ENCODE results near the gene KCNG1.

The KCNG1 gene

DNA sequence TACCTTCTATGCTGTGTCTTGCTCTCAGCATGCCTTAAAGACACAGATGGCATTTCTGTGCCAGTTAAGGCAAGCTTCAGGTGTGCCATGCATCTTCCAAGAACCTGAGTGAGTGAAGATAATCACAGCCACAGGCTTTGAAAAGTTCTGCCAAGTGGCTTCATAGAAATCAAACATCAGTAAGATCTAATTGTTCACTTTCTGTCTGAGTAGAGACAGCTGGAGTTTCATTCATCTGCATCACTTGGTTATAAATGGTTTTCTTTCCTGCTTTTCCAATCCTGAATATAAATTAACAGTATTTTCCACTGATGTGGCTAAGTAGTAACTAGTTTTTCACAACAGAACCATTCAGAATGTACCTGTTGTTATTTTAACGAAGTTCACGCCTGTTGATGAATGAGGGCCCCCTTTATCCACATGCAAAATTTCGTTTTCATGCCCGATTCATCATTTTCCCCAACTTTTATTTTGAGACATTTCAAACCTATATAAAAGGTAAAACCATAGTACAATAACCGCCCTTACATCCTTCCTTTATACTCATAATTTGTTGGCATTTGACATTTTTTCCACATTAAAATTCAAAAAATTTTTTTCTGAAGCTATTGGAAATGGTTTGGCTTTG is 38.6 kb upstream of the KCNG1 start:
- DNase-seq (ENCODE audit: low read depth): no peak
- TF ChIP-seq, protein P1, sequence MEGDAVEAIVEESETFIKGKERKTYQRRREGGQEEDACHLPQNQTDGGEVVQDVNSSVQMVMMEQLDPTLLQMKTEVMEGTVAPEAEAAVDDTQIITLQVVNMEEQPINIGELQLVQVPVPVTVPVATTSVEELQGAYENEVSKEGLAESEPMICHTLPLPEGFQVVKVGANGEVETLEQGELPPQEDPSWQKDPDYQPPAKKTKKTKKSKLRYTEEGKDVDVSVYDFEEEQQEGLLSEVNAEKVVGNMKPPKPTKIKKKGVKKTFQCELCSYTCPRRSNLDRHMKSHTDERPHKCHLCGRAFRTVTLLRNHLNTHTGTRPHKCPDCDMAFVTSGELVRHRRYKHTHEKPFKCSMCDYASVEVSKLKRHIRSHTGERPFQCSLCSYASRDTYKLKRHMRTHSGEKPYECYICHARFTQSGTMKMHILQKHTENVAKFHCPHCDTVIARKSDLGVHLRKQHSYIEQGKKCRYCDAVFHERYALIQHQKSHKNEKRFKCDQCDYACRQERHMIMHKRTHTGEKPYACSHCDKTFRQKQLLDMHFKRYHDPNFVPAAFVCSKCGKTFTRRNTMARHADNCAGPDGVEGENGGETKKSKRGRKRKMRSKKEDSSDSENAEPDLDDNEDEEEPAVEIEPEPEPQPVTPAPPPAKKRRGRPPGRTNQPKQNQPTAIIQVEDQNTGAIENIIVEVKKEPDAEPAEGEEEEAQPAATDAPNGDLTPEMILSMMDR (IDR thresholded peaks at IDR 0.05; ENCODE audit: low read depth, low read length, missing control alignments): no peak
- H3K4me3 ChIP-seq (ENCODE audit: low read depth, low read length): no peak overlapping the region

DNA sequence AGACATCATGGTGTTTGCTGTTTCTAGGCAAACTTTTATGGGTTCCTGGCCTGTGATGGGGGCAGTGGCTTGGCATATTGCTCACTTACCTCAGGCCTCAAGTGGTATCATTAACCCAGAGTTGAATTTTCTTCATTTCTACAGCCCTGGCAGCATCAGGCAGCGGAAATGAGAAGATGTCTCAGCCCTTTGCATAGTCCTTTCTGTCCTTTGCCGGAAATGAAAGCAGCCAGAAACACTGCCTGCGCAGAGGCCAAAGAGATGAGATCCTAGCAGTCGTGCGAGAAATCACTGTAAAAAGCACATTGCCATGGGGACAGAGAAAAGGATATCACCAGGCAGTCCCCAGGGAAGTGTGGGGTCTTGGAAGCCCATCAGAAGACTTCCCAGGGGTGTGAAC is 37.4 kb upstream of the KCNG1 start:
- DNase-seq (ENCODE audit: low read depth): no peak
- TF ChIP-seq, protein P1 (IDR thresholded peaks at IDR 0.05; ENCODE audit: low read depth, low read length, missing control alignments): no peak
- no peak overlapping the region for H3K4me3 ChIP-seq (ENCODE audit: low read depth, low read length)

DNA sequence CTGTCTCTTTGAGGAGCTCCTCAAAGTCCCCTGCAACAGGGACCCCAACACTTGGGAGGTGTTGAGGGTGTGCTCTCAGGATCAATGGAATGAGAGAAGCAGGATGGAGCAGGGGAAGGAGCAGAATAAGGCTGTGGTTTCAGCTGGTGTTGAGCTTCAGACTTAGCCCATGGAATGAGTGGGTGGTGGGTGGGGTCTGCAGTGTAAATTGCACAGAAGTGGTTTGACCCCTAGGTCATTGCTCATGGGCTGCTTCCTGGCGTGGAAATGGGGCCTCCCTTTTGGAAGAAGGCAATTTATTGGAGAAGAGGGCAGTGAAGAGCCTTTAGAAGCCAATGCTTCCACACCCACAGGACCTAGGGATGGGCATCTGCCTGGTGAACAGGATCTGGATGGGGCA is 37.0 kb upstream of the KCNG1 start:
- H3K4me3 ChIP-seq (ENCODE audit: low read depth, low read length): no peak overlapping the region
- no peak for DNase-seq (ENCODE audit: low read depth)
- TF ChIP-seq, protein P1 (IDR thresholded peaks at IDR 0.05; ENCODE audit: low read depth, low read length, missing control alignments): no peak

DNA sequence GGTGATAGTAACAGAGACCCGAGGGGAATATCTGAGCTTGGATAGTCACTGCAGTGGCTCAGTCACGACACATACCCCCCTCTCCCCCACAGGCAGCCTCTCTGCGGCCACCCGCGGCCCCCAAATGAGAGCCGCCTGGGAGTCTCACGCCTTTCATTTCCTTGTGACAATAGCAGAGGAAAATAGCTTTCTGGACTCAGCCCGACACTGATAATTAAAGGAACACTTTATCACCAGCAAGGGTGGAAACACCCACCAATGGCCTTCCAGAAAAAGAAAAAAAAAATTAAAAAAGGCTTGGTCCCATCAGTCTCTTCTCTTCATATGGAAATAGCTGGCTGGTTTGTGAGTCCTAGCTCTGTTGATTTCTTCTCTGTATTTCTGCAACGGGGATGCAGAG is 35.1 kb upstream of the KCNG1 start:
- H3K4me3 ChIP-seq (ENCODE audit: low read depth, low read length): no peak overlapping the region
- DNase-seq (ENCODE audit: low read depth): no peak
- TF ChIP-seq, protein P1 (IDR thresholded peaks at IDR 0.05; ENCODE audit: low read depth, low read length, missing control alignments): no peak

DNA sequence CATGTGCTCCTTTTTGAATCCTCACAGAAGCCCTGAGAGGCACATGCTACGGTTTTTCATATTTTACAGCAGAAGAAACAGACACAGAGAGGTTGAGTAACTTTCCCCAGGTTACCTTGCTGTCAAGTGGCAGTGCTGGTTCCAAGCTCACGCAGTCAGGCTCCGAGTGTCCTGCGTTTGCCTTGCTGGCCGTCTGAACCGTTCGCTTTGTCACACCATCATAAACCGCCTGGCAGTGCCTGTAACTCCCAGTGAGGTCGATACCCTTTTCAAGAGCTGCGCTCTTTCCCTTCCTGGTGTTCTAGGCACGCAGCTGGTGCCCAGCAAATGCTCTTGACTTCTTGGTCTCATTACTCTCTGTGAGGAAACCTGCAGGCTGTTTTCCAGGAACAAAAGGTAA is 31.3 kb upstream of the KCNG1 start:
- TF ChIP-seq, protein P1 (IDR thresholded peaks at IDR 0.05; ENCODE audit: low read depth, low read length, missing control alignments): no peak
- no peak overlapping the region for H3K4me3 ChIP-seq (ENCODE audit: low read depth, low read length)
- DNase-seq (ENCODE audit: low read depth): no peak

GRCh38 chr20:51050531-51051075 is 27.7 kb upstream of the KCNG1 start:
- DNase-seq (ENCODE audit: low read depth): no peak
- no peak overlapping the region for H3K4me3 ChIP-seq (ENCODE audit: low read depth, low read length)
- TF ChIP-seq, protein P1 (IDR thresholded peaks at IDR 0.05; ENCODE audit: low read depth, low read length, missing control alignments): no peak
